HEK293 (cell line): Measurements from ENCODE around the gene POLDIP2.
A peak's percentile ranks its signal among the peaks of the same experiment; 100 is the strongest.

Experiments
- GLI2 ChIP-seq: fragments of 450-650 bp; formaldehyde crosslinking; IDR thresholded peaks from 2 replicates; pipeline ENCODE4; 2017; ENCODE audit warnings: missing biosample characterization, missing genetic modification characterization, low read depth, borderline replicate concordance
- KLF7 ChIP-seq: fragments of 450-650 bp; formaldehyde crosslinking; IDR thresholded peaks from 2 replicates; pipeline ENCODE4 v1.5.1; 2016; ENCODE audit warnings: missing biosample characterization, missing genetic modification characterization, borderline replicate concordance
- PRDM2 ChIP-seq: fragments of 450-650 bp; formaldehyde crosslinking; IDR thresholded peaks from 2 replicates; pipeline ENCODE4 v1.5.1; 2016; ENCODE audit warnings: missing biosample characterization, missing genetic modification characterization, borderline replicate concordance
- PRDM4 ChIP-seq: fragments of 450-650 bp; formaldehyde crosslinking; IDR thresholded peaks from 2 replicates; pipeline ENCODE4 v1.5.1; 2017; ENCODE audit warnings: missing biosample characterization, missing genetic modification characterization
- ZBTB7A ChIP-seq: fragments of 450-650 bp; formaldehyde crosslinking; IDR thresholded peaks from 2 replicates; pipeline ENCODE4 v1.5.1; 2016; ENCODE audit warnings: low read depth, missing biosample characterization, missing genetic modification characterization
- ZNF10 ChIP-seq: fragments of 450-650 bp; formaldehyde crosslinking; IDR thresholded peaks from 2 replicates; pipeline ENCODE4 v1.5.1; 2017; ENCODE audit warnings: missing biosample characterization, missing genetic modification characterization
- ZNF214 ChIP-seq: fragments of 450-650 bp; formaldehyde crosslinking; IDR thresholded peaks from 2 replicates; pipeline ENCODE4 v1.5.1; 2017; ENCODE audit warnings: missing biosample characterization, mild to moderate bottlenecking, missing genetic modification characterization, borderline replicate concordance
- ZNF248 ChIP-seq: fragments of 450-650 bp; formaldehyde crosslinking; IDR thresholded peaks from 2 replicates; pipeline ENCODE4 v1.5.1; 2017; ENCODE audit warnings: missing biosample characterization, missing genetic modification characterization
- ZNF280D ChIP-seq: fragments of 450-650 bp; formaldehyde crosslinking; IDR thresholded peaks from 2 replicates; pipeline ENCODE4 v1.5.1; 2016; ENCODE audit warnings: missing biosample characterization, missing genetic modification characterization
- ZNF311 ChIP-seq: fragments of 450-650 bp; formaldehyde crosslinking; IDR thresholded peaks from 2 replicates; pipeline ENCODE4 v1.5.1; 2017; ENCODE audit warnings: missing biosample characterization, missing genetic modification characterization, borderline replicate concordance
- ZNF362 ChIP-seq: fragments of 450-650 bp; formaldehyde crosslinking; IDR thresholded peaks from 2 replicates; pipeline ENCODE4 v1.5.1; 2016; ENCODE audit warnings: missing biosample characterization, missing genetic modification characterization
- ZNF473 ChIP-seq: fragments of 450-650 bp; formaldehyde crosslinking; IDR thresholded peaks from 2 replicates; pipeline ENCODE4 v1.5.1; 2017; ENCODE audit warnings: missing biosample characterization, missing genetic modification characterization
- ZNF501 ChIP-seq: fragments of 450-650 bp; formaldehyde crosslinking; IDR thresholded peaks from 2 replicates; pipeline ENCODE4 v1.5.1; 2016; ENCODE audit warnings: missing biosample characterization, missing genetic modification characterization
- ZNF555 ChIP-seq: fragments of 450-650 bp; formaldehyde crosslinking; conservative IDR thresholded peaks from 2 replicates; pipeline ENCODE4 v1.5.1; 2017; ENCODE audit warnings: missing biosample characterization, mild to moderate bottlenecking, missing genetic modification characterization, inconsistent platforms
- ZNF558 ChIP-seq: fragments of 450-650 bp; formaldehyde crosslinking; IDR thresholded peaks from 2 replicates; pipeline ENCODE4 v1.5.1; 2016; ENCODE audit warnings: missing biosample characterization, missing genetic modification characterization
- ZNF664 ChIP-seq: fragments of 450-650 bp; formaldehyde crosslinking; IDR thresholded peaks from 2 replicates; pipeline ENCODE4 v1.5.1; 2016; ENCODE audit warnings: missing biosample characterization, missing genetic modification characterization
- ZNF776 ChIP-seq: fragments of 450-650 bp; formaldehyde crosslinking; IDR thresholded peaks from 2 replicates; pipeline ENCODE4 v1.5.0; 2017; ENCODE audit warnings: missing biosample characterization, missing genetic modification characterization, borderline replicate concordance
- TF ChIP-seq, protein P1 (sequence below): fragments of 450-650 bp; formaldehyde crosslinking; optimal IDR thresholded peaks from 2 replicates; pipeline ENCODE3; 2016; ENCODE audit warnings: missing biosample characterization, mild to moderate bottlenecking, missing genetic modification characterization
- TF ChIP-seq, protein P2 (sequence below): fragments of 450-650 bp; formaldehyde crosslinking; IDR thresholded peaks from 2 replicates; pipeline ENCODE4 v1.5.1; 2017; ENCODE audit warnings: missing biosample characterization, missing genetic modification characterization
- TF ChIP-seq, protein P3 (sequence below): fragments of 450-650 bp; formaldehyde crosslinking; IDR thresholded peaks from 2 replicates; pipeline ENCODE4 v1.5.1; 2016; ENCODE audit warnings: missing biosample characterization, missing genetic modification characterization

Gene POLDIP2

GRCh38 chr17:28371245-28372202 is 14.2 kb upstream of the POLDIP2 start, which contains the start of gene SARM1 (continued):
- TF ChIP-seq GLI2 (tag by site-specific recombination) (no peak), ZNF776 (no peak), ZNF362 (no peak), PRDM2 (tag by site-specific recombination) (0 out of 2 replicates have a peak, but pooled peaks have one; percentile 32), PRDM4 (tag by site-specific recombination) (0 out of 2 replicates have a peak, but pooled peaks have one; percentile 13), ZNF558 (tag by site-specific recombination) (no peak), ZNF501 (peak; percentile 83), ZNF664 (tag by site-specific recombination) (no peak), ZNF311 (tag by site-specific recombination) (no peak), ZBTB7A (0 out of 2 replicates have a peak, but pooled peaks have one; percentile 33), ZNF10 (tag by site-specific recombination) (no peak; the same call in 1 of the 2 replicates), KLF7 (tag by site-specific recombination) (peak; percentile 78; the same call in 1 of the 2 replicates), ZNF473 (no peak), ZNF555 (no peak), ZNF214 (tag by site-specific recombination) (no peak), ZNF248 (tag by site-specific recombination) (no peak), ZNF280D (tag by site-specific recombination) (no peak)
- TF ChIP-seq, protein P1, sequence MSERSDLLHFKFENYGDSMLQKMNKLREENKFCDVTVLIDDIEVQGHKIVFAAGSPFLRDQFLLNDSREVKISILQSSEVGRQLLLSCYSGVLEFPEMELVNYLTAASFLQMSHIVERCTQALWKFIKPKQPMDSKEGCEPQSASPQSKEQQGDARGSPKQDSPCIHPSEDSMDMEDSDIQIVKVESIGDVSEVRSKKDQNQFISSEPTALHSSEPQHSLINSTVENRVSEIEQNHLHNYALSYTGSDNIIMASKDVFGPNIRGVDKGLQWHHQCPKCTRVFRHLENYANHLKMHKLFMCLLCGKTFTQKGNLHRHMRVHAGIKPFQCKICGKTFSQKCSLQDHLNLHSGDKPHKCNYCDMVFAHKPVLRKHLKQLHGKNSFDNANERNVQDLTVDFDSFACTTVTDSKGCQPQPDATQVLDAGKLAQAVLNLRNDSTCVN (tag by site-specific recombination), result peak; percentile 93
- TF ChIP-seq, protein P2, sequence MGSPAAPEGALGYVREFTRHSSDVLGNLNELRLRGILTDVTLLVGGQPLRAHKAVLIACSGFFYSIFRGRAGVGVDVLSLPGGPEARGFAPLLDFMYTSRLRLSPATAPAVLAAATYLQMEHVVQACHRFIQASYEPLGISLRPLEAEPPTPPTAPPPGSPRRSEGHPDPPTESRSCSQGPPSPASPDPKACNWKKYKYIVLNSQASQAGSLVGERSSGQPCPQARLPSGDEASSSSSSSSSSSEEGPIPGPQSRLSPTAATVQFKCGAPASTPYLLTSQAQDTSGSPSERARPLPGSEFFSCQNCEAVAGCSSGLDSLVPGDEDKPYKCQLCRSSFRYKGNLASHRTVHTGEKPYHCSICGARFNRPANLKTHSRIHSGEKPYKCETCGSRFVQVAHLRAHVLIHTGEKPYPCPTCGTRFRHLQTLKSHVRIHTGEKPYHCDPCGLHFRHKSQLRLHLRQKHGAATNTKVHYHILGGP (tag by site-specific recombination), result no peak
- TF ChIP-seq, protein P3, sequence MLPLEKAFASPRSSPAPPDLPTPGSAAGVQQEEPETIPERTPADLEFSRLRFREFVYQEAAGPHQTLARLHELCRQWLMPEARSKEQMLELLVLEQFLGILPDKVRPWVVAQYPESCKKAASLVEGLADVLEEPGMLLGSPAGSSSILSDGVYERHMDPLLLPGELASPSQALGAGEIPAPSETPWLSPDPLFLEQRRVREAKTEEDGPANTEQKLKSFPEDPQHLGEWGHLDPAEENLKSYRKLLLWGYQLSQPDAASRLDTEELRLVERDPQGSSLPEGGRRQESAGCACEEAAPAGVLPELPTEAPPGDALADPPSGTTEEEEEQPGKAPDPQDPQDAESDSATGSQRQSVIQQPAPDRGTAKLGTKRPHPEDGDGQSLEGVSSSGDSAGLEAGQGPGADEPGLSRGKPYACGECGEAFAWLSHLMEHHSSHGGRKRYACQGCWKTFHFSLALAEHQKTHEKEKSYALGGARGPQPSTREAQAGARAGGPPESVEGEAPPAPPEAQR (tag by site-specific recombination), result no peak
